ENCODE results near the gene DEPDC1B.
"Not testable (repeated sequence)": the region's sequence is repeated elsewhere in the genome, so short reads cannot be mapped to it uniquely, and the experiment has no call there.

The DEPDC1B gene

GRCh38 chr5:60698336-60698735 lies 1.6 kb downstream of the DEPDC1B start:
- no peak for DNase-seq (ENCODE audit: low read depth, low spot score)

DNA sequence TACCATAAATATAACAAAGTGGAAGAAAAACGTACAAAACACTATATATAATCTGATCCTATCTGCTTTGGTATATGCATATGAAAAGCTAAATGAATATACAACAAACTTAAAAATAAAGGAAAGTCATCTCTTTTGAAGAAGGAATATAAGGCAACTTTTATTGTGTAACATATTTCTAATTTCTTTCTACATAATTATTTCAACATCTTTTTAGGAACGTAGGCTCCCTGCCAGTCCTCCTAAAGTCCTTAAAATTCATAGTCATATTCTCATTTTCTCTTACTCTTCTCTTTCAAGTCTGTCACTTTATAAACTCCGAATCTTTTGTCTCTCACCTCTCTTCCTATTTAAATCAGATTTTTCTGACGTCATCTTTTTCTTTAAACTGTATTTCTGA lies 9.6 kb downstream of the DEPDC1B start:
- DNase-seq (ENCODE audit: low read depth, low spot score): no peak

- DNase-seq (ENCODE audit: low read depth, low spot score): no peak
These were observed 11.0 kb downstream of the DEPDC1B start for GRCh38 chr5:60688980-60689379.

DNA sequence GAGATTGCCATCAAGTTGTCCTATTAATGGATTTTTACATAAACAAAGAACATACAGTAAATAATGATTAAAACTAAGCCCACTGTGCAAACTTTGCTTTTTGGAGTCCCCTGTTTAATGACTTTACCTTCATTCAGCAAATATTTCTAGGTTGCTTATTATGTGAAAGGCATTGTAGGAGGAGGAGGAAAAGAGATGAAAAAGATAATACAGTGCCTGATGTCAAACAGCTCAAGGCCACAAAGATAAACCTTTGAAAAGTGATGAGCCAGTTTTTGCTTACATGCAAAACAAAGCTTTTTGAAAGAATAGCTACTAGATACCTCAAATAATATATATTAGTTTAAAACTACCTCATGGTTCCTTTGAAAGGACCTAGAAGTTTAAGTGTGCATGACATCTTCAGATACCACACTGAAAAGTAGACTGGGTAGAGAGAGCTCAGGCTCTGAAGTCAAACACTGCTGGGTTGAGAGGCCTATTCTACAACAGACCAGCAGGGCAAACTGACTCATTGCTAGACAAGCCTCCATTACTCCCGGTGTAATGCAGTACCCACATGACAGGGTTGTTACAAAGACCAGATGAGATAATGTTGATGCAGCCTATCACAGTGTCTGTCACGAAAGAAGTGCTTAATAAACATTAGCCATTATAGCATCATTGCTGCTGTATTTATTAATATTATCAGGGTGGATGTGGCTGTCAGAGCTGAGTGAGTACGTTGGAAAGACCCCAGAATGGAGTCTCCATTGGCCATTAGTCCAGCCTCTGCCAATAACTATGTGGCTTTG lies 11.8 kb downstream of the DEPDC1B start:
- peak; percentile 49 for DNase-seq (ENCODE audit: low read depth, low spot score)

GRCh38 chr5:60686157-60686556 lies 13.8 kb downstream of the DEPDC1B start:
- DNase-seq (ENCODE audit: low read depth, low spot score): no peak

DNA sequence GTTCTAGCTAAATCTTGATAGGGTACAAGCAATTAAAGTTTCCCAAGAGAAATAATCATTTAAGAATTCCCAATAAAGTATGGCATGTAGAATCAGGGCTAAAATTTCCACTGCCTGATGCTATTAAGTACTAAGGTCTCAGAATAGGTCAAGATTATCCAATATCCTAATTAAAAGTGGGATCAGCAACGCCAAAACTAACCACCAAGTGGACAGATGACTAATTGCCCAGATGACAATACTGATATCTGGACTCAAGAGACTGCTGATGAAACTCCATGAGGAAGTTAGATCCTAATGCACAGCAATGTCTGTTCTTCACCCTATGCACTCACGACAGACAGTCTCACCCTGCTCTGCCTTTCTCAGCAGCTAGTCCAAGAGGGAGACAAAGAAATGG lies 14.3 kb downstream of the DEPDC1B start:
- DNase-seq (ENCODE audit: low read depth, low spot score): no peak

- peak; percentile 3 for DNase-seq (ENCODE audit: low read depth, low spot score)
These were observed 14.9 kb downstream of the DEPDC1B start for GRCh38 chr5:60685028-60685427.

DNA sequence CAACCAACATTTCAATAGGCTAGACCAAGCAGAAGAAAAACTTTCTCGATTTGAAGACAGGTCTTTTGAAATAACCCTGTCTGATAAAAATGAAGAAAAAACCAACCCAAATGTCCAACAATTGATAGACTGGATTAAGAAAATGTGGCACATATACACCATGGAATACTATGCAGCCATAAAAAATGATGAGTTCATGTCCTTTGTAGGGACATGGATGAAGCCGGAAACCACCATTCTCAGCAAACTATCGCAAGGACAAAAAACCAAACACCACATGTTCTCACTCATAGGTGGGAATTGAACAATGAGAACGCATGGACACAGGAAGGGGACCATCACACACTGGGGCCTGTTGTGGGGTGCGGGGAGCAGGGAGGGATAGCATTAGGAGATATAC lies 18.0 kb downstream of the DEPDC1B start:
- not testable (repeated sequence) for DNase-seq (ENCODE audit: low read depth, low spot score)

GRCh38 chr5:60679816-60680215 lies 20.1 kb downstream of the DEPDC1B start:
- no peak for DNase-seq (ENCODE audit: low read depth, low spot score)

DNA sequence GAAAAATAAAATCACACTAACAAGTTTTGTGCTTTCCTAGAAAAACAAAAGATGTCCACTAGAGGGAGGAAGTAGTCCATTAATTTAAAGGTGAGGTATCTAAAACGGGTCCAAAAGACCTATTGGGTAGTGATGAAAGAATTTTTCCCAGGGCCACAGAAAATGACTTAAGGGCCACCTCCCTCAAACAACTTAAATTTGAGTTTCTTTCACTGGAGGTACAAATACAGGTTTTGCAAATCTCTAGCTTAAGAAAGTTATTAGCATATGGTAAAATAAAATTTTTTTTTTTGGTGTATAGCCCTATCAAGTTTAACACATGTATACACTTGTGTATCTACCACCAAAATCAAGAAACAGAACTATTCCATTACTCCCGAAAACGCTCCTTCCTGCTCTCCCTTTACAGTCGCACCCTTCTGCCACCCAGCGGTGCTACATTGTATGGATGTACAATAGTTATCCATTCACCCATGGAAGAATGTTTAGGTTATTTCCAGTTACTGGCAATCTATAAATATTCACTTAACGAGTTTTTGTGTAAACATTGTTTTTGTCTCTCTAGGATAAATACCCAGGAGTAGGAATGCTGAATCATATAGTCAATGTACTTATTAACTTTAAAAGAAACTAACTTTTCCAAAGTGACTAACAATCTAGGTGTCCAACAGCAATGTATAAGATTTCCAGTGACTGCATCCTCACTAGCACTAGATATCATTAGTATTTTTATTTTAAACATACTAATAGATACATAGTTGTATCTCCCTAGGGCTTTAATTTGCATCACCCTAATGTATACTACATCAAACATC lies 21.9 kb downstream of the DEPDC1B start:
- DNase-seq (ENCODE audit: low read depth, low spot score): peak; percentile 66

GRCh38 chr5:60675286-60675685 lies 24.7 kb downstream of the DEPDC1B start:
- DNase-seq (ENCODE audit: low read depth, low spot score): no peak

- peak; percentile 5 for DNase-seq (ENCODE audit: low read depth, low spot score)
These were observed 25.5 kb downstream of the DEPDC1B start for GRCh38 chr5:60674251-60675069.

DNA sequence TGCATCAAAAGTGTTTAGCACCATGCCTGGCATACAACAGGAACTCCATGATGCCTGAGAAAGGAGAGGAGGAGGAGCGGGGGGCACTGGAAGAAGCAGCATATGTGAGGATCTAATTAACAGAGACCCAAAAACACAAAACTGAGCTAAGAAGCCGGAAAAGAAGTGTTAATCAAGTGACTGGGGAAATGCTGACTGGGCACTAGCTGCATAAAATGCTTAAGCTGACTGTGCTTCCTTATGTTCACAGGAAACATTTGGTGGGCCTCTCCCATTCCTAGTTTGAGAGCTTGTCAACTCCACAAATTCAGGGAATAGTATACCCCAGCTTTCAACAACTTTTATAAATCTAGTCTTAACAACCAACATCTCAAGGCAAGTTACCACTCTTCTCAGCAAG lies 26.6 kb downstream of the DEPDC1B start:
- no peak for DNase-seq (ENCODE audit: low read depth, low spot score)

- DNase-seq (ENCODE audit: low read depth, low spot score): no peak
These were observed 27.2 kb downstream of the DEPDC1B start for GRCh38 chr5:60672693-60673264.

GRCh38 chr5:60671899-60672692 lies 27.9 kb downstream of the DEPDC1B start:
- DNase-seq (ENCODE audit: low read depth, low spot score): no peak

DNA sequence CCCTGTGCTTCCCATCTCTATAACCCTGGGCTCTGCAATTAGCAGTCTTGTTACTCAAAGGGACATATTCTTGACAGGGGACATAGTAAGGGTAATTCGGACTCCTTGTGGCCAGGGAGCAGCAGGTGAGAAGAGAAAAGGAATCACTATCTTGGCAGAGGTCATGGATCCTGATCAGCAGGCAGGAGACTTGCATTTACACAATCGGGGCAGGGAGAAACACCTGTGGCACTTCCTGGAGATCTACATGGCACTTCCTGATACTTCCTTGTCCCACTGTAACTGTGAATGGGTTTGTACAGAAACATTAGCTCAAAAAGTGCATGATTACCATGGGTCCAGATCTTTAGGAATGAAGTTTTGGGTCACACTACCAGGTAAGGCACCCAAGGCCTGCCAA lies 29.2 kb downstream of the DEPDC1B start:
- DNase-seq (ENCODE audit: low read depth, low spot score): no peak

GRCh38 chr5:60668686-60669304 lies 31.2 kb downstream of the DEPDC1B start:
- peak; percentile 47 for DNase-seq (ENCODE audit: low read depth, low spot score)

DNA sequence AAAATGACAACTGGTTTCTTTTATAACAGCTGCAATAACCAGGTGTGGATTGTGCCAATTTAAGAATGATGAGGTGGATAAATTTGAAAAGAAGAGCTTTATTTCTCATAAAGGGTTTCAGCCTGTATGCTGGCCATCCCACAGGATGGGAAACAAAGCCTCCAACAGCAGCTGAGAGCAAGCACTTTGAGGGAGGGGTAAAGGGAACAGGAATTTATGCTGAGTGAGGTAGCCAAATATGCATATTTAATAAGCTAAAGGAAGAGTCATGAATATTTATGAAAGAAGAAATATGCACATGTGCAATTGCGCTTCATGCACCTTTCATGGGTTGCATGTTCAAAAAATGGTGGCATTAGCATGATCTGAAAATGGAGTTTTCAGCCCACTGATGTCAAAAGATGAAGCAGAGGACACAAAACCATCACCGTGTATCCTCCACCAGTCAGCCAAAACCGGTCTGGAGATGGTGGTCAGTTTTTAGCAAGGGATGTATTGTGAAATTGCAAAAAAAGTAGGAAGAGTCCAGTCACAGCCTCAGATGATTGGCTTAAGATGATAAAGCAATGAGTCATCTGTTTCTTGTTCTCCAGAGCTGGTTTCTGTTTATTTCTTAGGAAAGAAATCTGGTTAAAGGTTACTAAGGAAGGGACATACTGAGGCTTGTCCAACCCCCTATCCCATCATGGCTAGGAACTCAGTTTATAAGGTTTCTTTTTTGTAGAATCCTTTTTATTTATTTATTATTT lies 47.9 kb downstream of the DEPDC1B start:
- peak; percentile 42 for DNase-seq (ENCODE audit: low read depth, low spot score)

DNA sequence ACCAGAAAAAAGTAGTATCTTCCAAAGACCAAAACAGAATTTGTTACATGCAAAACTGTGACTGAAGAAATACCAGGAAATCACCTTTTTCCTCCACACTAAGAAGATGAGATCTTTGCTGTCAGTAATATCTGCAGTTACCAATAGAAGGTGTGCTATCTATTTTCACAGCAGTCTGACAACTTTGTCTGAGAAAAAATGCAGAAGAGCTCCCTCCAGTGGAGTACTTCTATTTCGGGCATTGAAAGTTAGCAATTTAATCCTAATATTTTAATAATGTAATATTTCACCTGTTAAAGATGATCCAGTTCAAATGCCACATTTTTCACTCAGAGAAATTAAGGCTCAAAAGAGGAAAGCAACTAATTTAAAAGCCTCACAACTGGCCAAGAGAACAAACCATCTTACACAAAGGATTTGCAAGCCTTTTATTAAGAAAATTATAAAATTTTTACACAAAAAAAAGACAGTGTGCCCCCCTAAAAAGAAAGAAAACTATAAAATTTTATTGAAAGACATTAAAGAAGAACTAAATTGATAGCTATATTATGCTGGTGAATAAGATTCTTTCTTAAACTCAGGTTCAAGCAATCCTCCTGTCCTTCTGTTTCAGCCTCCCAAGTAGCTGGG lies 50.6 kb downstream of the DEPDC1B start:
- peak; percentile 48 for DNase-seq (ENCODE audit: low read depth, low spot score)

Data from astrocyte of the hippocampus (primary cell).